WTC11 (cell line): ENCODE data around the gene C14orf132. TPM values are rescaled to one million over a fixed set of nuclear protein-coding genes. Genes with fewer than 3 reads are reported as not detected.

Experiments used
- ATAC-seq: fragments of 200-7000 bp; cut with Tn5 transposase; 2 replicates; pipeline ENCODE4 v1.10.0; 2021; ENCODE audit warnings: mild to moderate bottlenecking, moderate library complexity
- CTCF ChIA-PET: fragments of 300-600 bp; sonication (Branson Sonifier 250); formaldehyde crosslinking; loops from one replicate; lab custom pipeline; 2021; ENCODE audit warnings: antibody characterized with exemption; lab: Charles Lee
- POLR2A ChIA-PET: fragments of 350-600 bp; sonication (Branson Sonifier 250); formaldehyde crosslinking; loops from one replicate; lab custom pipeline; 2021; ENCODE audit warnings: antibody characterized with exemption; lab: Charles Lee
- DNase-seq: peaks from one replicate; pipeline ENCODE4 v3.0.0; 2021; ENCODE audit warnings: low spot score
- H3K27ac Mint-ChIP-seq: 2 replicates; pipeline ENCODE4 v1.8.0; 2021; ENCODE audit warnings: mixed read lengths
- H3K27me3 Mint-ChIP-seq: 2 replicates; pipeline ENCODE4 v1.8.0; 2021; ENCODE audit warnings: low read depth, mild to moderate bottlenecking, moderate library complexity, mixed read lengths
- H3K36me3 Mint-ChIP-seq: 2 replicates; pipeline ENCODE4 v1.8.0; 2021; ENCODE audit warnings: mixed read lengths
- H3K4me1 Mint-ChIP-seq: 2 replicates; pipeline ENCODE4 v1.8.0; 2022; ENCODE audit warnings: mixed read lengths
- H3K4me3 Mint-ChIP-seq: 2 replicates; pipeline ENCODE4 v1.8.0; 2021; ENCODE audit warnings: mild to moderate bottlenecking, moderate library complexity, mixed read lengths
- H3K9me3 Mint-ChIP-seq: 2 replicates; pipeline ENCODE4 v1.8.0; 2021; ENCODE audit warnings: mixed read lengths
- ELF4 ChIP-seq: sonication (generic); formaldehyde crosslinking; IDR thresholded peaks from 2 replicates; pipeline ENCODE4 v1.8.1; 2022; ENCODE audit warnings: low read depth, mild to moderate bottlenecking, moderate library complexity, missing genetic modification reagents
- GTF2I ChIP-seq: fragments of 250-450 bp; sonication (Bioruptor Pico); conservative IDR thresholded peaks from 2 replicates; pipeline ENCODE4 v1.4.0; 2021; ENCODE audit warnings: mild to moderate bottlenecking
- JAZF1 ChIP-seq: fragments of 250-450 bp; sonication (Bioruptor Pico); IDR thresholded peaks from 2 replicates; pipeline ENCODE4 v1.9.0; 2021; ENCODE audit warnings: moderate library complexity, mild to moderate bottlenecking, inconsistent platforms
- JUN ChIP-seq: sonication (generic); formaldehyde crosslinking; IDR thresholded peaks from 2 replicates; pipeline ENCODE4 v1.8.0; 2023; ENCODE audit warnings: mild to moderate bottlenecking, missing genetic modification reagents
- NR3C1 ChIP-seq: sonication (generic); formaldehyde crosslinking; conservative IDR thresholded peaks from 2 replicates; pipeline ENCODE4 v1.8.1; 2023; ENCODE audit warnings: low read depth, mild to moderate bottlenecking, missing genetic modification reagents
- SP1 ChIP-seq: sonication (generic); formaldehyde crosslinking; conservative IDR thresholded peaks from 2 replicates; pipeline ENCODE4 v1.8.1; 2022; ENCODE audit warnings: missing genetic modification reagents
- TEAD4 ChIP-seq: sonication (generic); formaldehyde crosslinking; IDR thresholded peaks from 2 replicates; pipeline ENCODE4 v1.8.0; 2022; ENCODE audit warnings: mild to moderate bottlenecking, missing genetic modification reagents
- ZNF138 ChIP-seq: sonication (generic); formaldehyde crosslinking; conservative IDR thresholded peaks from 2 replicates; pipeline ENCODE4 v1.8.1; 2022; ENCODE audit warnings: mild to moderate bottlenecking, moderate library complexity, missing genetic modification reagents
- ZNF232 ChIP-seq: sonication (generic); formaldehyde crosslinking; IDR thresholded peaks from 2 replicates; pipeline ENCODE4 v1.8.0; 2022; ENCODE audit warnings: mild to moderate bottlenecking, missing genetic modification reagents
- total RNA-seq: library from RNA; stranded (reverse); gene quantifications from 3 replicates; pipeline ENCODE4 v1.2.3, GENCODE V29; 2021
- TF ChIP-seq, protein P1 (sequence below): sonication (generic); formaldehyde crosslinking; IDR thresholded peaks from 2 replicates; pipeline ENCODE4 v1.8.0; 2022; ENCODE audit warnings: mild to moderate bottlenecking, missing genetic modification reagents
- TF ChIP-seq, protein P2 (sequence below): sonication (generic); formaldehyde crosslinking; IDR thresholded peaks from 2 replicates; pipeline ENCODE4 v1.8.1; 2022; ENCODE audit warnings: low read depth, missing genetic modification reagents, borderline replicate concordance
- TF ChIP-seq, protein P3 (sequence below): sonication (generic); formaldehyde crosslinking; IDR thresholded peaks from 2 replicates; pipeline ENCODE4 v1.8.0; 2023; ENCODE audit warnings: missing genetic modification reagents
- TF ChIP-seq, protein P4 (sequence below): sonication (generic); formaldehyde crosslinking; IDR thresholded peaks from 2 replicates; pipeline ENCODE4 v1.8.1; 2022; ENCODE audit warnings: mild to moderate bottlenecking, missing genetic modification reagents, moderate library complexity, borderline replicate concordance
- TF ChIP-seq, protein P5 (sequence below): fragments of 250-450 bp; sonication (Bioruptor Pico); IDR thresholded peaks from 2 replicates; pipeline ENCODE4 v1.9.0; 2021; ENCODE audit warnings: mild to moderate bottlenecking
- TF ChIP-seq, protein P6 (sequence below): fragments of 250-450 bp; sonication (Bioruptor Pico); IDR thresholded peaks from 2 replicates; pipeline ENCODE4 v1.9.0; 2021; ENCODE audit warnings: mild to moderate bottlenecking
- TF ChIP-seq, protein P7 (sequence below): sonication (generic); formaldehyde crosslinking; IDR thresholded peaks from 2 replicates; pipeline ENCODE4 v1.8.1; 2023; ENCODE audit warnings: mild to moderate bottlenecking, missing genetic modification reagents, moderate library complexity
- TF ChIP-seq, protein P8 (sequence below): sonication (generic); formaldehyde crosslinking; IDR thresholded peaks from 2 replicates; pipeline ENCODE4 v1.8.1; 2022; ENCODE audit warnings: mild to moderate bottlenecking, moderate library complexity, missing genetic modification reagents
- TF ChIP-seq, protein P9 (sequence below): sonication (generic); formaldehyde crosslinking; IDR thresholded peaks from 2 replicates; pipeline ENCODE4 v1.8.0; 2023; ENCODE audit warnings: missing genetic modification reagents, mild to moderate bottlenecking, borderline replicate concordance
- TF ChIP-seq, protein P10 (sequence below): sonication (generic); formaldehyde crosslinking; conservative IDR thresholded peaks from 2 replicates; pipeline ENCODE4 v1.8.1; 2023; ENCODE audit warnings: mild to moderate bottlenecking, low read depth, missing genetic modification reagents, moderate library complexity

The C14orf132 gene
- total RNA-seq, 1 experiment from 2014 or later: 14.1 TPM

DNA sequence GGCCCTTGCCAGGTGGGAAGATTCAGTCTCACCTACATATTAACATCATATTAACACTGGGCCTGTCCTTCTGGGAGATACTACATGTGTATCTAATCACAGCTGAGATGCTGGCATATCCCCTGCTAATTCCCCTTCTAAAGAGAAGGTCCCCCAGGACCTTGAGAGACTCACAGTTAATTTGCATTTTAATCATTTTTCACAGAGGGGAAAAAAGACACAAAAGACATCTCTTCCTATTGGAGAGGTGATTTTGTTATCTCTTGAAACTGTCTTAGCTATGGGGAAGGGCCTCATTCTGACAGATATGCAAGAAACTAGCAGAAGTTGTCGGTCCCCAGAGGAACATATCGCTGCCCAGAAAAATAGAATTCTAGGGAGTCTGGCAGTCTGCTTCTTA is 7.5 kb downstream of the C14orf132 start:
- Mint-ChIP-seq H3K4me1 (peaks cover 10% of the 10 kb centered on the region), H3K4me3 (no peak overlapping the region), H3K36me3 (no peaks in the 10 kb centered on the region; the same call in 1 of the 2 replicates), H3K9me3 (no peaks in the 10 kb centered on the region), H3K27ac (no peak overlapping the region; the same call in 1 of the 2 replicates), H3K27me3 (peaks cover under 1% of the 10 kb centered on the region; the same call in 1 of the 2 replicates)
- ATAC-seq (no peak), DNase-seq (no peak)
- ChIA-PET POLR2A (no interaction called here), CTCF (interaction anchor here (1.1 to 1.7 kb wide), 4 partner anchors 10 to 361 kb away, joined by 3 to 7 read pairs (median 4); partner anchors contain the start of gene TCL1B)
- TF ChIP-seq NR3C1: no peak
- TF ChIP-seq ZNF232 (CRISPR knock-in tag): no peak
- TF ChIP-seq, protein P1, sequence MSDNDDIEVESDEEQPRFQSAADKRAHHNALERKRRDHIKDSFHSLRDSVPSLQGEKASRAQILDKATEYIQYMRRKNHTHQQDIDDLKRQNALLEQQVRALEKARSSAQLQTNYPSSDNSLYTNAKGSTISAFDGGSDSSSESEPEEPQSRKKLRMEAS: no peak
- no peak for TF ChIP-seq JUN
- no peak for TF ChIP-seq ELF4
- TF ChIP-seq GTF2I (CRISPR knock-in tag): no peak
- TF ChIP-seq, protein P2, sequence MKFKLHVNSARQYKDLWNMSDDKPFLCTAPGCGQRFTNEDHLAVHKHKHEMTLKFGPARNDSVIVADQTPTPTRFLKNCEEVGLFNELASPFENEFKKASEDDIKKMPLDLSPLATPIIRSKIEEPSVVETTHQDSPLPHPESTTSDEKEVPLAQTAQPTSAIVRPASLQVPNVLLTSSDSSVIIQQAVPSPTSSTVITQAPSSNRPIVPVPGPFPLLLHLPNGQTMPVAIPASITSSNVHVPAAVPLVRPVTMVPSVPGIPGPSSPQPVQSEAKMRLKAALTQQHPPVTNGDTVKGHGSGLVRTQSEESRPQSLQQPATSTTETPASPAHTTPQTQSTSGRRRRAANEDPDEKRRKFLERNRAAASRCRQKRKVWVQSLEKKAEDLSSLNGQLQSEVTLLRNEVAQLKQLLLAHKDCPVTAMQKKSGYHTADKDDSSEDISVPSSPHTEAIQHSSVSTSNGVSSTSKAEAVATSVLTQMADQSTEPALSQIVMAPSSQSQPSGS (CRISPR knock-in tag): no peak
- TF ChIP-seq, protein P3, sequence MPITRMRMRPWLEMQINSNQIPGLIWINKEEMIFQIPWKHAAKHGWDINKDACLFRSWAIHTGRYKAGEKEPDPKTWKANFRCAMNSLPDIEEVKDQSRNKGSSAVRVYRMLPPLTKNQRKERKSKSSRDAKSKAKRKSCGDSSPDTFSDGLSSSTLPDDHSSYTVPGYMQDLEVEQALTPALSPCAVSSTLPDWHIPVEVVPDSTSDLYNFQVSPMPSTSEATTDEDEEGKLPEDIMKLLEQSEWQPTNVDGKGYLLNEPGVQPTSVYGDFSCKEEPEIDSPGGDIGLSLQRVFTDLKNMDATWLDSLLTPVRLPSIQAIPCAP (CRISPR knock-in tag): no peak

DNA sequence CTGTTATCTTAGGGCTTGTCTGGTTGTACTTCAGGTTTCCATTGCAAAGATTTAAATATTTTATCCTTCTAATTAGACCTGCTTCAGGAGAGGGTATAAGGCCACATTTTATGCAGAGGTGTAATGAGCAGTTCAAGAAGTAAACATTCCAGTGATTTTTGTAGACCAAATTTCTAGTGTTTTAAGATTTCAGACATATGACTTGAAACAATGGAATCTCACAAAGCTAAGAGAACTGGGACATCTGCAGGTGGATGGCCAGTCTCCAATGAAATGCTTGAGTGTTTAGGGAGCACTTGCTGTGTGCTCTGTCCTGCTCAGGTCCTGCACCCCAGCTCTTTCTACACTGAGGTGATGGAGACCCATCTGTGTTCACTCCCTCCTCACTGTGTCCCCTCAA is 7.9 kb downstream of the C14orf132 start:
- no peaks in the 10 kb centered on the region for H3K27me3 Mint-ChIP-seq
- ATAC-seq (no peak), DNase-seq (no peak)
- H3K4me1 Mint-ChIP-seq: peaks cover 10% of the 10 kb centered on the region
- no peak overlapping the region for H3K27ac Mint-ChIP-seq
- no peak overlapping the region for H3K4me3 Mint-ChIP-seq
- no peaks in the 10 kb centered on the region for H3K9me3 Mint-ChIP-seq
- H3K36me3 Mint-ChIP-seq: no peaks in the 10 kb centered on the region; the same call in 1 of the 2 replicates
- CTCF ChIA-PET: interaction anchor here (1.3 to 1.7 kb wide), 2 partner anchors 9 to 51 kb away, joined by 3 to 7 read pairs; no protein-coding TSS in a partner anchor
- POLR2A ChIA-PET: no interaction called here
- TF ChIP-seq SP1 (no peak), JAZF1 (no peak), TEAD4 (CRISPR knock-in tag) (no peak), ZNF138 (no peak)
- TF ChIP-seq, protein P4, sequence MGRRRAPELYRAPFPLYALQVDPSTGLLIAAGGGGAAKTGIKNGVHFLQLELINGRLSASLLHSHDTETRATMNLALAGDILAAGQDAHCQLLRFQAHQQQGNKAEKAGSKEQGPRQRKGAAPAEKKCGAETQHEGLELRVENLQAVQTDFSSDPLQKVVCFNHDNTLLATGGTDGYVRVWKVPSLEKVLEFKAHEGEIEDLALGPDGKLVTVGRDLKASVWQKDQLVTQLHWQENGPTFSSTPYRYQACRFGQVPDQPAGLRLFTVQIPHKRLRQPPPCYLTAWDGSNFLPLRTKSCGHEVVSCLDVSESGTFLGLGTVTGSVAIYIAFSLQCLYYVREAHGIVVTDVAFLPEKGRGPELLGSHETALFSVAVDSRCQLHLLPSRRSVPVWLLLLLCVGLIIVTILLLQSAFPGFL (CRISPR knock-in tag): no peak
- TF ChIP-seq, protein P5, sequence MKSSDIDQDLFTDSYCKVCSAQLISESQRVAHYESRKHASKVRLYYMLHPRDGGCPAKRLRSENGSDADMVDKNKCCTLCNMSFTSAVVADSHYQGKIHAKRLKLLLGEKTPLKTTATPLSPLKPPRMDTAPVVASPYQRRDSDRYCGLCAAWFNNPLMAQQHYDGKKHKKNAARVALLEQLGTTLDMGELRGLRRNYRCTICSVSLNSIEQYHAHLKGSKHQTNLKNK (CRISPR knock-in tag): no peak
- TF ChIP-seq, protein P6, sequence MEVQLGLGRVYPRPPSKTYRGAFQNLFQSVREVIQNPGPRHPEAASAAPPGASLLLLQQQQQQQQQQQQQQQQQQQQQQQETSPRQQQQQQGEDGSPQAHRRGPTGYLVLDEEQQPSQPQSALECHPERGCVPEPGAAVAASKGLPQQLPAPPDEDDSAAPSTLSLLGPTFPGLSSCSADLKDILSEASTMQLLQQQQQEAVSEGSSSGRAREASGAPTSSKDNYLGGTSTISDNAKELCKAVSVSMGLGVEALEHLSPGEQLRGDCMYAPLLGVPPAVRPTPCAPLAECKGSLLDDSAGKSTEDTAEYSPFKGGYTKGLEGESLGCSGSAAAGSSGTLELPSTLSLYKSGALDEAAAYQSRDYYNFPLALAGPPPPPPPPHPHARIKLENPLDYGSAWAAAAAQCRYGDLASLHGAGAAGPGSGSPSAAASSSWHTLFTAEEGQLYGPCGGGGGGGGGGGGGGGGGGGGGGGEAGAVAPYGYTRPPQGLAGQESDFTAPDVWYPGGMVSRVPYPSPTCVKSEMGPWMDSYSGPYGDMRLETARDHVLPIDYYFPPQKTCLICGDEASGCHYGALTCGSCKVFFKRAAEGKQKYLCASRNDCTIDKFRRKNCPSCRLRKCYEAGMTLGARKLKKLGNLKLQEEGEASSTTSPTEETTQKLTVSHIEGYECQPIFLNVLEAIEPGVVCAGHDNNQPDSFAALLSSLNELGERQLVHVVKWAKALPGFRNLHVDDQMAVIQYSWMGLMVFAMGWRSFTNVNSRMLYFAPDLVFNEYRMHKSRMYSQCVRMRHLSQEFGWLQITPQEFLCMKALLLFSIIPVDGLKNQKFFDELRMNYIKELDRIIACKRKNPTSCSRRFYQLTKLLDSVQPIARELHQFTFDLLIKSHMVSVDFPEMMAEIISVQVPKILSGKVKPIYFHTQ (CRISPR knock-in tag): no peak
- TF ChIP-seq, protein P7, sequence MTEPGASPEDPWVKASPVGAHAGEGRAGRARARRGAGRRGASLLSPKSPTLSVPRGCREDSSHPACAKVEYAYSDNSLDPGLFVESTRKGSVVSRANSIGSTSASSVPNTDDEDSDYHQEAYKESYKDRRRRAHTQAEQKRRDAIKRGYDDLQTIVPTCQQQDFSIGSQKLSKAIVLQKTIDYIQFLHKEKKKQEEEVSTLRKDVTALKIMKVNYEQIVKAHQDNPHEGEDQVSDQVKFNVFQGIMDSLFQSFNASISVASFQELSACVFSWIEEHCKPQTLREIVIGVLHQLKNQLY (CRISPR knock-in tag): no peak
- TF ChIP-seq, protein P8, sequence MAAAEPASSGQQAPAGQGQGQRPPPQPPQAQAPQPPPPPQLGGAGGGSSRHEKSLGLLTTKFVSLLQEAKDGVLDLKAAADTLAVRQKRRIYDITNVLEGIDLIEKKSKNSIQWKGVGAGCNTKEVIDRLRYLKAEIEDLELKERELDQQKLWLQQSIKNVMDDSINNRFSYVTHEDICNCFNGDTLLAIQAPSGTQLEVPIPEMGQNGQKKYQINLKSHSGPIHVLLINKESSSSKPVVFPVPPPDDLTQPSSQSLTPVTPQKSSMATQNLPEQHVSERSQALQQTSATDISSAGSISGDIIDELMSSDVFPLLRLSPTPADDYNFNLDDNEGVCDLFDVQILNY (CRISPR knock-in tag): no peak
- TF ChIP-seq, protein P9, sequence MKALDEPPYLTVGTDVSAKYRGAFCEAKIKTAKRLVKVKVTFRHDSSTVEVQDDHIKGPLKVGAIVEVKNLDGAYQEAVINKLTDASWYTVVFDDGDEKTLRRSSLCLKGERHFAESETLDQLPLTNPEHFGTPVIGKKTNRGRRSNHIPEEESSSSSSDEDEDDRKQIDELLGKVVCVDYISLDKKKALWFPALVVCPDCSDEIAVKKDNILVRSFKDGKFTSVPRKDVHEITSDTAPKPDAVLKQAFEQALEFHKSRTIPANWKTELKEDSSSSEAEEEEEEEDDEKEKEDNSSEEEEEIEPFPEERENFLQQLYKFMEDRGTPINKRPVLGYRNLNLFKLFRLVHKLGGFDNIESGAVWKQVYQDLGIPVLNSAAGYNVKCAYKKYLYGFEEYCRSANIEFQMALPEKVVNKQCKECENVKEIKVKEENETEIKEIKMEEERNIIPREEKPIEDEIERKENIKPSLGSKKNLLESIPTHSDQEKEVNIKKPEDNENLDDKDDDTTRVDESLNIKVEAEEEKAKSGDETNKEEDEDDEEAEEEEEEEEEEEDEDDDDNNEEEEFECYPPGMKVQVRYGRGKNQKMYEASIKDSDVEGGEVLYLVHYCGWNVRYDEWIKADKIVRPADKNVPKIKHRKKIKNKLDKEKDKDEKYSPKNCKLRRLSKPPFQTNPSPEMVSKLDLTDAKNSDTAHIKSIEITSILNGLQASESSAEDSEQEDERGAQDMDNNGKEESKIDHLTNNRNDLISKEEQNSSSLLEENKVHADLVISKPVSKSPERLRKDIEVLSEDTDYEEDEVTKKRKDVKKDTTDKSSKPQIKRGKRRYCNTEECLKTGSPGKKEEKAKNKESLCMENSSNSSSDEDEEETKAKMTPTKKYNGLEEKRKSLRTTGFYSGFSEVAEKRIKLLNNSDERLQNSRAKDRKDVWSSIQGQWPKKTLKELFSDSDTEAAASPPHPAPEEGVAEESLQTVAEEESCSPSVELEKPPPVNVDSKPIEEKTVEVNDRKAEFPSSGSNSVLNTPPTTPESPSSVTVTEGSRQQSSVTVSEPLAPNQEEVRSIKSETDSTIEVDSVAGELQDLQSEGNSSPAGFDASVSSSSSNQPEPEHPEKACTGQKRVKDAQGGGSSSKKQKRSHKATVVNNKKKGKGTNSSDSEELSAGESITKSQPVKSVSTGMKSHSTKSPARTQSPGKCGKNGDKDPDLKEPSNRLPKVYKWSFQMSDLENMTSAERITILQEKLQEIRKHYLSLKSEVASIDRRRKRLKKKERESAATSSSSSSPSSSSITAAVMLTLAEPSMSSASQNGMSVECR (CRISPR knock-in tag): no peak
- TF ChIP-seq, protein P10, sequence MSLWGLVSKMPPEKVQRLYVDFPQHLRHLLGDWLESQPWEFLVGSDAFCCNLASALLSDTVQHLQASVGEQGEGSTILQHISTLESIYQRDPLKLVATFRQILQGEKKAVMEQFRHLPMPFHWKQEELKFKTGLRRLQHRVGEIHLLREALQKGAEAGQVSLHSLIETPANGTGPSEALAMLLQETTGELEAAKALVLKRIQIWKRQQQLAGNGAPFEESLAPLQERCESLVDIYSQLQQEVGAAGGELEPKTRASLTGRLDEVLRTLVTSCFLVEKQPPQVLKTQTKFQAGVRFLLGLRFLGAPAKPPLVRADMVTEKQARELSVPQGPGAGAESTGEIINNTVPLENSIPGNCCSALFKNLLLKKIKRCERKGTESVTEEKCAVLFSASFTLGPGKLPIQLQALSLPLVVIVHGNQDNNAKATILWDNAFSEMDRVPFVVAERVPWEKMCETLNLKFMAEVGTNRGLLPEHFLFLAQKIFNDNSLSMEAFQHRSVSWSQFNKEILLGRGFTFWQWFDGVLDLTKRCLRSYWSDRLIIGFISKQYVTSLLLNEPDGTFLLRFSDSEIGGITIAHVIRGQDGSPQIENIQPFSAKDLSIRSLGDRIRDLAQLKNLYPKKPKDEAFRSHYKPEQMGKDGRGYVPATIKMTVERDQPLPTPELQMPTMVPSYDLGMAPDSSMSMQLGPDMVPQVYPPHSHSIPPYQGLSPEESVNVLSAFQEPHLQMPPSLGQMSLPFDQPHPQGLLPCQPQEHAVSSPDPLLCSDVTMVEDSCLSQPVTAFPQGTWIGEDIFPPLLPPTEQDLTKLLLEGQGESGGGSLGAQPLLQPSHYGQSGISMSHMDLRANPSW (CRISPR knock-in tag): no peak
